K562 (cell line): ENCODE results near the gene COL13A1. TPM values are rescaled to one million over a fixed set of nuclear protein-coding genes. Genes with fewer than 3 reads are reported as not detected.
A peak's percentile ranks its signal among the peaks of the same experiment; 100 is the strongest.

ENCODE experiments used
- ATAC-seq: fragments of 200-7000 bp; cut with Tn5 transposase; 3 replicates; pipeline ENCODE4 v1.9.1; 2020; ENCODE audit warnings: moderate library complexity
- BruUV-seq: library from RNA; stranded (reverse); fragments of 400-500 nt; replicated peaks from 2 replicates; lab custom pipeline; 2021; lab: Mats Ljungman, UMichigan
- CTCF ChIA-PET: fragments of 300-600 bp; formaldehyde crosslinking; extraction: SDS; loops from one replicate; lab custom pipeline; 2021; ENCODE audit warnings: low intra/inter-chr PET ratio; lab: Yijun Ruan, JAX
- POLR2A ChIA-PET: fragments of 300-600, 350-650 bp; sonication (Branson Sonifier 250); formaldehyde crosslinking; extraction: SDS; loops from one replicate; lab custom pipeline; 2021; ENCODE audit warnings: antibody characterized with exemption, inconsistent platforms; lab: Yijun Ruan, JAX
- DNase-seq, 4 experiments: peaks; one replicate each; pipeline versions ENCODE4 v3.0.0 to v3.0.0-alpha.2; 2011 to 2018; ENCODE audit warnings: low spot score in 3 of 4, mixed read lengths in 3 of 4; ENCODE audit errors: extremely low read depth in 1 of 4
- FAIRE-seq: peaks from 2 replicates; lab custom pipeline; 2011; peaks lifted over from hg19 to GRCh38; lab: Jason Lieb, UNC
- H2AFZ ChIP-seq: 2 replicates; pipeline ENCODE4 v1.6.0; 2011; ENCODE audit warnings: low read depth, low read length, control low read depth, inconsistent platforms
- H3K27ac ChIP-seq: fragments of 200-600 bp; 3 replicates; pipeline ENCODE4 v1.8.0; 2011; ENCODE audit warnings: low read depth, mild to moderate bottlenecking, control low read depth, inconsistent platforms, low read length, moderate library complexity, mixed read lengths; ENCODE audit errors: extremely low read depth
- H3K27me3 ChIP-seq, 2 experiments: fragments of 300-600 bp in 1 of 2; 2 replicates in 1 of 2; 3 replicates in 1 of 2; pipeline versions ENCODE4 v1.6.0 to v1.8.0; 2011; ENCODE audit warnings: inconsistent platforms in 2 of 2, low read length in 2 of 2, mild to moderate bottlenecking in 1 of 2, mixed read lengths in 1 of 2, moderate library complexity in 1 of 2; ENCODE audit not compliant: control insufficient read depth in 2 of 2, insufficient read depth in 2 of 2
- H3K36me3 ChIP-seq: fragments of 300-600 bp; 3 replicates; pipeline ENCODE4 v1.8.0; 2011; ENCODE audit warnings: mild to moderate bottlenecking, low read length, inconsistent platforms; ENCODE audit not compliant: control insufficient read depth, insufficient read depth
- H3K4me1 ChIP-seq, 2 experiments: fragments of 200-600 bp in 1 of 2; replicated peaks in 1 of 2; 2 replicates in 1 of 2; 3 replicates in 1 of 2; pipeline versions ENCODE4 v1.5.1 to v1.8.0; 2011; ENCODE audit warnings: inconsistent platforms in 2 of 2, low read length in 2 of 2, mild to moderate bottlenecking in 1 of 2, mixed read lengths in 1 of 2, moderate library complexity in 1 of 2; ENCODE audit not compliant: control insufficient read depth in 2 of 2, insufficient read depth in 2 of 2
- H3K4me2 ChIP-seq: 2 replicates; pipeline ENCODE4 v1.6.1; 2011; ENCODE audit warnings: low read length, control low read depth, inconsistent platforms, mixed read lengths; ENCODE audit not compliant: insufficient read depth
- H3K4me3 ChIP-seq: fragments of 200-600 bp; sonication (generic), shearing (Covaris generic); 2 replicates; pipeline ENCODE4 v1.5.1; 2016; ENCODE audit warnings: control low read depth, inconsistent platforms
- H3K79me2 ChIP-seq: fragments of 200-600 bp; 3 replicates; pipeline ENCODE4 v1.8.0; 2011; ENCODE audit warnings: low read length, inconsistent platforms; ENCODE audit not compliant: control insufficient read depth, insufficient read depth
- H3K9ac ChIP-seq, 2 experiments: 2 replicates each; pipeline versions ENCODE4 v1.6.0 to v1.6.1; 2011; ENCODE audit warnings: low read depth in 2 of 2, low read length in 2 of 2, control low read depth in 1 of 2, inconsistent platforms in 1 of 2, mild to moderate bottlenecking in 1 of 2, mixed read lengths in 1 of 2; ENCODE audit not compliant: insufficient read depth in 1 of 2
- H3K9me1 ChIP-seq: one replicate; pipeline ENCODE4 v1.6.0; 2011; ENCODE audit warnings: inconsistent platforms, mild to moderate bottlenecking, low read length, moderate library complexity; ENCODE audit not compliant: control insufficient read depth, insufficient read depth
- H3K9me3 ChIP-seq: replicated peaks from 2 replicates; pipeline ENCODE4 v1.5.1; 2011; ENCODE audit warnings: low read depth, low read length, inconsistent platforms; ENCODE audit not compliant: control insufficient read depth, insufficient read depth
- H4K20me1 ChIP-seq: replicated peaks from 2 replicates; pipeline ENCODE4 v1.6.1; 2011; ENCODE audit warnings: low read length, inconsistent platforms, mixed read lengths; ENCODE audit not compliant: control insufficient read depth, insufficient read depth
- CTCF ChIP-seq, 3 experiments: IDR thresholded peaks in 2 of 3; conservative IDR thresholded peaks in 1 of 3; 2 replicates each; pipeline ENCODE4 v1.5.1; 2011 to 2012; ENCODE audit warnings: low read length in 3 of 3, mild to moderate bottlenecking in 3 of 3, control low read depth in 2 of 3, improper control_type of control experiment in 1 of 3, inconsistent platforms in 1 of 3, low read depth in 1 of 3, mixed read lengths in 1 of 3, moderate library complexity in 1 of 3; ENCODE audit not compliant: insufficient read depth in 2 of 3
- HIVEP1 ChIP-seq: fragments of 250-450 bp; sonication (Bioruptor Pico); IDR thresholded peaks from 2 replicates; pipeline ENCODE4 v1.4.0; 2020; ENCODE audit warnings: mild to moderate bottlenecking
- HLTF ChIP-seq: fragments of 450-650 bp; IDR thresholded peaks from 2 replicates; pipeline ENCODE4 v1.6.1; 2016
- TSHZ1 ChIP-seq: fragments of 250-450 bp; sonication (Bioruptor Pico); IDR thresholded peaks from 2 replicates; pipeline ENCODE4 v1.4.0; 2020; ENCODE audit warnings: mild to moderate bottlenecking, moderate library complexity
- ZNF143 ChIP-seq: sonication (generic); formaldehyde crosslinking; IDR thresholded peaks from 2 replicates; pipeline ENCODE4 v1.9.0; 2022; ENCODE audit warnings: mild to moderate bottlenecking, missing genetic modification reagents
- WGBS: fragments of 100-300 bp; shearing (Covaris generic); methylation state at CpG from one replicate; pipeline ENCODE4 v1.1.6; 2016; ENCODE audit warnings: low coverage, mixed read lengths; ENCODE audit not compliant: insufficient coverage; ENCODE audit errors: missing lambda C conversion rate; 5-methylcytosine and 5-hydroxymethylcytosine counted together
- in situ Hi-C: fragments of 300-500 bp; cut with MboI; formaldehyde crosslinking; loops from 4 replicates; pipeline ENCODE4 v1.15.0; 2018; ENCODE audit warnings: inconsistent platforms, mixed read lengths
- intact Hi-C: fragments of 100-400 bp; cut with micrococcal nuclease; formaldehyde crosslinking; loops from 2 replicates; pipeline ENCODE4 v1.14.2; 2022
- polyA plus RNA-seq, 8 experiments: library from polyadenylated mRNA; depleted of rRNA in 4 of 8; stranded (reverse) in 5 of 8; unstranded in 3 of 8; fragments of >200 nt; fragmentation: Nextera tagmentation in 2 of 8; fragmentation: Illumina TruSeq in 1 of 8; extraction: Ambion mirVana in 2 of 8; extraction: Trizol in 1 of 8; gene quantifications; 2 replicates each; pipeline versions ENCODE4 v1.2.1 to v1.2.3, GENCODE V29; 2011 to 2014; ENCODE audit warnings: inconsistent platforms in 1 of 8, missing spikeins in 1 of 8
- total RNA-seq, 7 experiments: library from RNA; depleted of rRNA in 6 of 7; stranded (reverse); fragments of >200 nt in 6 of 7; fragmentation: Illumina TruSeq in 2 of 7; extraction: Trizol in 2 of 7; gene quantifications; 2 replicates each; pipeline versions ENCODE4 v1.2.1 to v1.2.3, GENCODE V29; 2011 to 2021; ENCODE audit warnings: low replicate concordance in 1 of 7

Gene COL13A1
- total and polyA plus RNA-seq, 9 of the 15 experiments (the other 6 are each of a cell fraction or from before 2014, with no cell fraction given) = not detected

GRCh38 chr10:69885379-69886013, 83.8 kb downstream of the COL13A1 start:
- under 1% methylated on average over 8 of the region's 8 CpGs for WGBS
- H3K4me1 ChIP-seq = no peaks in the 10 kb centered on the region
- TF ChIP-seq TSHZ1 = no peak
- peak; percentile 31 to 52 (median 41); a peak in 5 of 6 replicates for TF ChIP-seq CTCF (IDR thresholded peaks at IDR 0.05 in 2 of 3, conservative IDR thresholded peaks at IDR 0.05 in 1 of 3; ENCODE audit: insufficient read depth in 2 of 3, low read depth in 1 of 3, low read length in 3 of 3)
- no peak for TF ChIP-seq ZNF143 (CRISPR knock-in tag)
- TF ChIP-seq HLTF = no peak
- no peak for TF ChIP-seq HIVEP1 (CRISPR knock-in tag)
- BruUV-seq = no TSS peak
- H3K9me1 ChIP-seq = no peaks in the 10 kb centered on the region
- no peaks in the 10 kb centered on the region for H3K9me3 ChIP-seq
- no peak overlapping the region for H3K27ac ChIP-seq
- H4K20me1 ChIP-seq = peaks cover 25% of the 10 kb centered on the region
- DNase-seq (peak; percentile 29 to 66 (median 56)), FAIRE-seq (peak; percentile 73), ATAC-seq (peak; percentile 74)
- ChIA-PET POLR2A (no interaction called here), CTCF (no interaction called here)
- no peak overlapping the region for H3K4me3 ChIP-seq
- in situ Hi-C loops (no loop called here), intact Hi-C loops (no loop called here)
- no peak overlapping the region for H3K9ac ChIP-seq
- H2AFZ ChIP-seq = no peak overlapping the region
- H3K79me2 ChIP-seq = no peaks in the 10 kb centered on the region
- H3K36me3 ChIP-seq = no peaks in the 10 kb centered on the region
- H3K4me2 ChIP-seq = no peak overlapping the region
- H3K27me3 ChIP-seq = peaks cover 20 to 45% of the 10 kb centered on the region in 2 experiments
